GM18517 (cell line): ENCODE results near the gene KIAA0040.

Source experiments
- ATAC-seq: cut with Tn5 transposase; IDR thresholded peaks from one replicate; pipeline ENCODE4 v1.9.1; 2021; ENCODE audit warnings: mild to moderate bottlenecking, moderate library complexity; ENCODE audit not compliant: unreplicated experiment

The KIAA0040 gene

DNA sequence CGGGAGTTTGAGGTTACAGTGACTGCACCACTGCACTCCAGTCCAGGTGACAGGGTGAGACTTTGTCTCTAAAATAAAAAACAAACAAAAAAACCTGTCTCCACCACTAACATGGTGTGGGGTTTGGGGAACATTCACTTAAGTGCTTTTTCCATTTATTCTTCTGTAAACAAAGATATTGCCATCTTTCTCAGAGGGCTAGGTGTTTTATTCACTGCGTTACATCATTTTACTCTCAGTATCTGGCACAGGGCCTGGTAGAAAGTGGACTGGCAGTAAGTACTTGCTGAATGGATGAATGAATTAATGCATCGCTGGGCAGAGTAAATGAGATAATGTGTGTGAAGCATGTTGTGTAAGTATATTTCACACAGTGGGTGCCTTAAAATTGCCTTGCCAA lies 20.1 kb downstream of the KIAA0040 start:
- ATAC-seq = no peak

DNA sequence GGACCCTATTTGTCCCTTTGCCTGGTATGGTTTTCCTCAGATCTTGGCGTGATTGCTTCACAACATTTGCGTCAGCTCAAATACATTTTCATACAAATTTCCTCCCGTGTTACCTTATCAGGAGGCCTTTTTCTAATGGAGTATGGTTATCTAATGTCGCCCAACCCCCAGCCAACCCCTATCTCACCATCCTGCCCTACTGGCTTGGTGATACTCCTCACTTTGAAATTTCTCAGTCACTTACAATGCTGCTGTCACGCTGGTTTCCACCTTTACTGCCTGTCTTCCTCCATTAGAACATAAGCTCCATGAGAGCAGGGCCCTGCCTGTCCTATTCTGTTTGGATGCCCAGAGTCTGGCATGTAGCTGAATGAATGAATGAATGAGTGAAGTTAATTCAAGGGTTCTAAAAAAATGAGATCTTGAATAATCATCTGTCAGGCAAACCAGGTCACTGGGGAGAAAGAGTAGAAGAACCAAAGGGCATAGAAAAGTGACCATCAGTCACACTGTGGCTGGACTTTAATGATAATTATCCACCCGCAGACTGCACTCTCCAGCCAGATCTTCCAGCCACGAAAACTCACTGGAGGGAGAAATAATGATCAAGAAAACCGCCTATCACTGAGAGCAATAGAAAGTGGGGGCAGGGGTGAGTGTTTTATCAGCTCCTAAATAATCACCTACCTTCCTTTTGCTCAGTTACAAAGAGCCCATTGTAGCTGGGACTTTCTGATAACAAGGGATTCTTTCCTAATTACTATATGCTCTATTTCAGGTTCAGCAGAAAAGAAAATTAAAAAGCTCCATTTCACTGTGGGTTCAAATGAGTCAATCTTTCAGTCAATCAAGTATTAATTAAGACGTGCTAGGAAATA lies 21.3 kb downstream of the KIAA0040 start:
- ATAC-seq = no peak

DNA sequence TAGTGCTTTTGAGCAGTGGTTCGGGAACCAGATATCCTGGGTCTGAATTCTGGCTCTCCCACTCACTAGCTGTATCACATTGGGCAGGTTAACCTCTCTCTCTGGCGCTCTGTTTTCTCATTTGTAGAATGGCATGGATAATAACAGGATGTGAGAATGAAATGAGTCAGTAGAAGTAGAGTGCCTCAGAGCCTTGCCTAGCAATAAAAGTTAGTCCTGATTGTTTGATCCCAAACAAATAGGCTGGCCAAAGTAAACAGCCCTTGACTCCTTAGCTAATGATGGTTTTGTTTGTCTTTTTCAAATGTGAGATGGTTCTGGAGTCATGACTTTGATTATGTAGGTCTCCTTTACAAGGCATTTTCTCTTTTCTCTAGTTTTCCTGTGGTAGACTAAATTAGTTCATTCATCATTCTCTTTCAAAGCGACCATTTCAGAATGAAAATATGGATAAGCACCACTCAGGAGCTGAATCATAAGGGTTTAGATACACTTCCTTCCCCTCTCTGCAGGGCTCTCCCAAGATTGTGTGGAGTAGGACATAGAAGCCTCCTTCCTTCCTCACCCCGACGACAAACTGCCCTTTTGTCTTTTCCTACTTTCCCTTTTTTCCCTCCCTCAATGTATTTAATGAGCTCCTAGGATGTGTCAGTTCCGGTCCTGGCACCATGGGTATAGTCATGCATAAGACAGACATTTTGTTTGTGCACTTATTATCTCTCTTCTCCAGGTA lies 23.1 kb downstream of the KIAA0040 start:
- ATAC-seq = no peak

DNA sequence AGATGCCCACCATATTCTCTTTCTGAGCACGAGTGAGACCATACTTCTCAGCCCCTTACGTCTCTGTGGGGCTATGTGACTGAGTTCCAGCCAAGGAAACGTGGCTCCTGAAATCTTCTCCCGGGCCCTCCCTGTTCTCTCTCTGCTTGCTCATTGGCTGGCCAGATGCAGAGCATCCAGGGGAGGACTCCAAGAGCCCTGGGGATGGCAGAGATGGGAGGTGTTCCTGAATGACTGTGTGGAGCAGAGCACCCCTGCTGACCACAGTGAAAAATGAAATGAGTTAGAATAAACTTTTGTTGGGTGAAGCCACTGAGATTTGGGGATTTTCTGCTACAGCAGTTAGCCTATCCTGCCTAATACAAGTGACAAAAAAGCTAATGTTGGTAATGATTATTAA lies 23.8 kb downstream of the KIAA0040 start:
- ATAC-seq = no peak

DNA sequence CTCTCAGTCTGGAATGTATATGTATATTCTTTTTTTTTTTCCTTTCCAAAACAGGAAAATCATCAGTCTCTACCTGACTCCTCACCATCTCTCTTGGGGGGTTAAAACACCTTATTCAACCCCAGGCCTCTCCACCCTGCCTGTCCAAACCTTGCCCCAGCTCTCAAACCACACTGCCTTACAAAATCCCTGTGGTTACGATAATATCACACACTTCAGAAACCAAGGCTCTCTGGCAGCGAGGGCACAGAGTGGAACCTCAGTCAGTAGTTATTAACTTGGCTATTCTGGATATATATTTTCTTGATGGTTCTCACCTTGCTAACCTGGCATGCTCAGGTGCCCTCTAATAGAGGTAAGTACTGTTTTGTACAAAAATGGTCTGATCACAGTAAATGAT lies 24.7 kb downstream of the KIAA0040 start:
- no peak for ATAC-seq

DNA sequence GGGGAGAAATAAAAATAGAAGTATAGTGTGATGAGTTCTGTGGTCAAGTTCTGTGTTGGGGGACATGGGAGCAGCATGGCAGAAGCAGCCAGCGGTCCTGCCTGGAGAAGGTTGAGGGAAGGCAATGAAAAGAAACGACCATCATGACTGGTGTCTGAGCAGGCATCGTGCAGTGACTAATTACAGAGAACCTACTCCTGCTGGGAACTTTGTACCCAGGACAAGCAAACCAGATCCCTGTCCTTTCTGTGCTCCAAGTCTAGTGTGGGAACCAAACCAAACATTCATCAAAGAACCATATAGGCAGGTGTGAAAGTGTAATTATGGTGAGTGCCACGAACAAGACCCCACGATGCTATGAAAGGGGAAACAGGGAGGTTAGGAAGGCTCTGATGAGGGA lies 25.8 kb downstream of the KIAA0040 start:
- no peak for ATAC-seq

DNA sequence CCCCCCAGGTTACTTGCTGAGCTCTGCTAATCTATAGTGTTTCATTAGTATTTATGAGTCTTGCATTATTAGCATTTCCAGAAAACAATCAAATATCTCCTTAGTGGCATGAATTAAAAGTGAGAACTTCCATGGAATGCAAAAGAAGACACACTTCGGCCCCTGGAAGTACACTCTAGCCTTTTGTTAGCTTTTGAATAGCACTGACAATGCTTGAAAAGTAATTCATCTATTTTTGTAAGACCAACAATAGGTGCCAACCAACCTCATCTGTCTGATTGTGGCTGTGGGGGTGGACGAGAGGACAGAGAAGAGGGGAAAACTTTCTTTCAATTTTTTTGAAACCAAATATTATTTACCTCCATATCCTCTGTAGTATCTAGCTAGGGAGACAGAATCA lies 27.8 kb downstream of the KIAA0040 start:
- ATAC-seq = no peak

DNA sequence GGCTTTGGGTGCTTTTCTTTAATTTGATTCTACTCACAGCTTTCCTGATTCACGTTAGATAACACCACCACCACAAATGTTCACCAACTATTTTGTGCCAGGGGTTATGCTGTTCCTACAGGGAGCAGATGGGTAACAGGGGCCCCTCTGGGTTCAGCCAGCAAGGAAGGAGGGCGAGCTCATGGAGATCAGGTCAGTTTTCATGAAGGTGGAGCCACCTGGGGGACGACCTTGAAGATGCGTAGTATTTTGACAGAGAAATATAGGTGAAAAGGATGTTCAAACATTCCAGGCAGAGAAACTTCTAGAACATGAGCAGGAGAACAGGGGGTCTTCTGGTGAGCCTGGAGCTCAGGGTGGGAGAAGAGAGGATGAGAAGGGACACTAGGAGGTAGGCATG lies 28.9 kb downstream of the KIAA0040 start:
- ATAC-seq = no peak

DNA sequence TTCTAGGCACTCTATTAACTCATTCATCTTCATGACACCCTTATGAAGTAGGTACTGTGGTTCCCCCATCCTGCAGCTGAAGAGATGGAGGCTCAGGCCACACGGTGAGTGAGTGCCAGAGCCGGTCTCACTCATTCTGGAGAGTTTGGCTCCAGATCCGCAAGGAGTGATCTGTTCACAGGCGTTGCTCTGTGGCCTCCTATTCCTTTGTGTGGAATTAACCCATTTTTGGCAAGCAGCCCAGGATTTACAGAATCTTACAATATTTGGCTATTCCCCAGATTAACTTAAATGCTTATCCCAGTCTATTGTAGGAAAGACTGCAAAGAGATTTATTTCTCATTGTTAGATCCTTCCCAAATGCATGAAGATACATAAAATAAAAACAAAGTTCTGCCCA lies 29.6 kb downstream of the KIAA0040 start:
- no peak for ATAC-seq

DNA sequence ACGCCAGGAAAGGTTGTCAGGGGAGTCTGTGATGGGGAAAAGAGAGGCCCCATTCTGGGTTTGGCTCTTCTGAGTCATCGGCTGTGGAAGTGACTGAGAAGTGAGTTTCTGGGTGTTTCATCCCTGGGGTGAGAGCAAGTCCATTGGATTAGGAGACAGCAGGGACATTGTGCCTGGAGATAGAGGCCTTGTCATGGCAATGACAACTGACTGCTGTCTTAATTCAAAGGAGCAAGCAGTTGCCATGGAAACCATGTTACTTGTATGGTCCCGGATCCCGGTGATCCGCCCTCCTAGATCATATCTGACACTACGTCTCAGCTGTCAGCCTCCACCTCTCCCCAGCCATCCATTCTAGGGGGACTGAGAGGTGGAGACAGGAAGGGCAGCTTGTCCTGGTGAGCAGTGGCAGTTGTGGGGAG lies 34.4 kb downstream of the KIAA0040 start:
- ATAC-seq = no peak

DNA sequence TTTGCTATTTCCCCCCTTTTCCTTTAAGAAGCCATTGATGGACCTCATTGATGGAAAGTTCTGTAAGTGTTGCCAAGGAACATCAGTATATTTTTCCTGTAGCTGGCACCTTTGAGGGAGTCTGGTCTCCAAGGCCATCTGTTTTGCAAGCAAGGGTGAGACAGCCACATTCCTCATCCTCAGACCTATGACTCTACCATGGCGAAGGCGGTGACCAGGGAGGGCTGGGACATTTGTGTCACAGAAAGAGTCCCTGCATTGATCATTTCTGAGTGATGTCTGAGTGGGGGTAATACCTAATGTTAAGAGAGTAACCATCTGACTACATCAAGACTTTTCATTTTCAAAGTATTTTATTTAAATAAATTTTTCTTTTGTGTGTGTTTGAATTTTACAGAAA lies 35.4 kb downstream of the KIAA0040 start:
- ATAC-seq = no peak

DNA sequence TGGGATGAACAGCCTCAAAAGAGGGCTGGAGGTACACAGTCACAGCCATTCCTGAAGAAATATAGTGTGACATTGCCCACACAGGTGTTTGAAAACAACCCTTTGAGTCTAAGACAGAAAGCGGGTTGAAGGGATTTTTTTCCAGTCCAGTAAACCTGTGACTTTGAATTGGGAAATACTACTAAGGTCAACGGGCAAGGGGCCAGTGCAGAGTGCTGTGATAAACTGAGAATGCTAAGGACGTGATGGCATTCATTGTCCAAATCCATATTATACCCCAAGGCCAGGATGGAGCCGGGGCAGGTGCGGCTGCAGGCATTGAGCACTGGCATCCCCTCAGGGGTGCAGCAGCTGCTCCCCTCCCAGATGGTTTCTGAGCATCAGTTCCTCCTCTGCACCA lies 36.6 kb downstream of the KIAA0040 start:
- ATAC-seq = no peak

DNA sequence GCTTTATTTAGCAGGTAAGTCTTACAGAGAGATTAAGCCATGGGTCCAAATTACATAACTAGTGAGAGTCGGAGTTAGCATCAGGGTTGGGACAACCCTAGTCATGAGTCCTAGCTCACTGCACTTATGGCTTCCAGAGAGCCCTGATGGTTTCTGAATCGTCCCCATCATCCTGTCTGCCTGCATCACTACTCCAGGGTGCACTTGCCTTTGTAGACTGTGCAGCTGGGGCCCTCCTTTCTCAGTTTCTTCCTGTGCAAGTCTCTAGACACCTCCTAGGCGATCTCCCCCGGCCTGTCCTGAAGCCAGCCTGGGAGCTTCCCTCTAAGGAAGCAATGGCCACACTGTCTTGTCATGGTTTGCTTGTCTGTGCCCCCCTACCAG lies 37.1 kb downstream of the KIAA0040 start:
- ATAC-seq = no peak

DNA sequence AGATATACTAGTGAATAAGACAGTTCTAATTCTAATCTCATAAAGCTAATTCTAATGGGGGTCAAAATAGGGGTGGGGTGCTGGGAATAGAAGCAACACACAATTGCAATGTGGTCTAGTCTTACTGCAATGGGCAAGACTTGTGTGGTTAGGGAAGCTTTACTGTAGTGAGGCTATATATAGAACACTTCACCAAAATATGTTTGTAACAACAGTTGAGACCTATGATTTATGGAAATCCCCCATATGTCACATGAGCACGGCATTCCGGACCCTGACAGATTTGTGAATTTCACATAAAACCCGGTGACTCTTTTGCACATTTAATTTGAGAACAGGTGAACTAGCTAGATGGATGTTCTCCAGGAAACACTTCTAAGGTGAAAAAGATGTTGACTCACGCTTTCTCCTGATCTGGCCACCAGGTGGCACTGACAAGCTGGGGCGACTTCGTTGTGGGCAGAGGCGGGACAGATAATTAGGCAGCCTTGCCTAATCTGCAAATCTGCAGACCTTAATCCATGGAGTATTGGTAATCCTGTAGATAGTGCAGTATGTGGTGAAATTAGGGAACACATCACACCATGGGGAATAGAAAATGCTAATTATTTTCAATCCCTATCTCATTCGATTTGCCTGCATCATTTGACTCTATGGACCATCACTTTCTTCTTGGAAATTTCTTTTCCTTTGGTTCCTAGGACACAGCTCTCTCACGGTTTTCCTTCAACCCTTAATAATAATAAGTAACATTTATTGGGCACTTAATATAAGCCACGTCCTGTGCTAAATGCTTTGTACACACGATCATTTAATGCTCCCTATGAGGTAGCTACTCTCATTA lies 37.7 kb downstream of the KIAA0040 start:
- ATAC-seq = no peak

DNA sequence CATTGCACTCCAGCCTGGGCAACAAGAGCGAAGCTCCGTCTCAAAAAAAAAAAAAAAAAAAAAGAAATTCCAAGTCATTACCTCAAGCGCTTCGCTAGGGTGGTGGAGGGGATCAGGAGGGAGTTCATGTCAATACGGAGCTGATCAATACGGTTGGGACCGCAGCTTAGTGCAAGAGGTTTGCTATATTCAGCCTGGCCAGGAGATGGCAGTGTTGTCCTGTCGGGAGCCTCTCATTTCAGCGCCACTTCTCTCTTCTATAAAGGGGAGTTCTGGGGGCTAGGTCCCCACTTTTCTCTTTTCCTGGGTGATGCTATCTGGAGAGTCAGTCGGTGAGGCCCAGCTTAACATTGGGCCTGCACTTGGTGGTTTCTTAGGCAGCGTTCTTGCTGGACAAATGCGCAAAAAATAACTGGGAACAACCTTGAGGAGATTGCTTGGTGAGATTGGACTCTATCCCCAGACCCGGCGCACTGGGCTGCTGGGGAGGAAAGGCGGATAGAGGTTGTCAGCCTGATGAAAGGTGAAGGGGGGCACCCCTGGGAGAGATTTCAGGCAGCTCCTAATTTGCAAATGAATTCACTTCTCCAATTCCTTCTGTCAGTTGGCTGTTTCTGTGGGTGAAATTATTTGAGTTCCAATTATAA lies 40.4 kb downstream of the KIAA0040 start:
- ATAC-seq = peak; percentile 57

DNA sequence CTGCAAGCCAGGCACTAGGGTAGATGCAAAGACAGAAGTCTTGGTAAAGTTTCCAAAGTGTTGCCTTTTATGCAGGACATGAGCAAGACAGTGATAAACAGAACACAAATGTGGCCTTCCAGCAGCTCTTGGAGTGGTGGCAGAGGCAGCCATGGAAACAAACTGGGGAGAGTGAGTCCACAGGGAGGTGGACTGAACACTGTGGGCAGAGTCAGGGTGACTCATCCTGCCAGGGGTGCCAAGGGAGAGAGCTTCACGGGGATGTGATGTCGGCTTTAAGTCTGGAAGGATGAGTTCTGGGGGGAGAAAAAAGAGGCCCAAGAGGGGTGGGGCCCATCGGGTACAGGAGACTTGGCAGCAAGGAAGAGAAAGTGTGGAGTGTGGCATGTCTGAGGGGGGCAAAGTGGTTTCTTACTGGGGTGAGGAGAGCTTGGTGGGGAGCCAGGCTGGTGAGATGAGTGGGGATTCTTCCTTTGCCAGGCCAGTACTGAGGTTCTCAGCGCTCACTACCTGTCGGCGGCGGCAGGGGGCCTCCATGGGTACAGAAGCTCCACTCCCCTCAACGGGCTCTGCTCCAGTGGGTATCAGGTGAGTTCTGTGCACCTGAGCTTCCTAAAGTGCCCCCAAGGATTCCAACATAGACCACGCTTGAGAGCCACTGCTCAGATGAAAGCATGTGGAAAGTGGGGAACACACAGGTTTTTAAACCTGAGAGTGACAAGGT lies 41.8 kb downstream of the KIAA0040 start:
- ATAC-seq = no peak

DNA sequence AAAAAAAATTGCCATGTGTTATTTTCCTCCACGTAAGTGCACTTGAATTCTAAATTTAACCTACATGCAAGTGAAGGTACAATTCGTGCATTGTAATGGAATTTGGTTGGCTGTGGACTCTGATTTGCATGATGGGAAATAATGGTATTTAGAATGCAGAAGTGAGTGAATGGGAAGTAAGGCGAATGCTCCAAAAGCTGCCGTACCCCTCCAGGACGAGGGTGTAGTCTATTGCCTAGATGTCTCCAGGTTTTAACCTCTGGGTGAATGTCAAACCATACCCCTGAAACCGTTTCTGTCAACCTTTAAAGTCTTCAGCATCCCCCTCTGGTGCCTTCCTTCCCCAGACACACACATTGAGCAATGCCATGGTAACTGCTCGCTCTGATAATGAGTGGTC lies 44.5 kb downstream of the KIAA0040 start:
- no peak for ATAC-seq

DNA sequence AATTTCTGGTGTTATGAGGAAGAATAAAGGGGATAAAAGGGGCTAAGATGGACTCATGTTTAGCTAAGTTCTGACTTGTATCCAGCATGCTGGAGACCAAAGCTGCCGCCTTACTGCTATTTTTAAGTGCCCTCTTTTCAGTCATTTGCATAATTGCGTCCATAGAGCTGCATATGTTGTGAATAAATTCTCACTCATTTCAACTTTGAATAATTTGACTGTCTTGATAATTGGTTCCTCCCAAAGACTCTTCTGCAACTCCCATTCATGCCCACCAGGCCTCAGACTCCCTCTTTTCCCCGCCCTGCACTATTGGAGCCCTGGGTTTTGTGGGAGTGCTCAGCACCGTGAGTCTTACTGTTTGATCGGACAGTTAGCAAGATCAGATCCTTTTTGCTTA lies 45.0 kb downstream of the KIAA0040 start:
- ATAC-seq = no peak

DNA sequence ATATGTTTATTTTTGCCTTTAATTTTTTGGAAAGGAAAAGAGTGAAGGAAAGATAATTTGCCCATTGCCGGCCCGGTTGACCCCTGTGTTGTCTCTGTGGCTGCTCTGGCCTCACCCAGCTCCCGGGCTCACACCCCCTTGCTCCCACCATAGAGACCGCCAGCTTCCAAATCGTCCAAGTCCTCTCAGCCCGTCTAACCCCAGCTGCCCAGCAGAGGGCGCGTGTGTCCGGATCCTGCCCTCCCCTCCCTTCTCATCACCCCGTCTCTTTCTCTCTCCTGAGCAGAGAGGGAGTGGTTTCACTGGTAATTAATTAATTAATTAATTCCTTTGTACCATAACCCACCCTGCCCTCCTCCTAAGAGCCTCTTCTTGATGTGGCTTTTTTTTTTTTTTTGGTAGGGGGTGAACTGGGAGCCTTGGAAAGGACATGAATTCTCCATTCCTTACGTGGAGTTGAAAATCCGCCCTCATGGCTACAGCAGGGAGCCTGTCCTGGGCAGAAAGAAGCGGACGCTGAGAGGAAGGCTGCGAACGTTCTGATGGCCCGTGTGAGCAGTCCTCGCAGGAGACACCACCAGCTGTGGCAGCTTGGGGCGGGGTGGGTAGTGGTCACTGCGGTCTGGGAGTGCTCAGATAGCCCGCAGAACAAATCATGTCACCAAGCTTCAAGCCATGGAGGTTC lies 45.9 kb downstream of the KIAA0040 start:
- ATAC-seq = peak; percentile 29
